Gastroesophageal sphincter (tissue), 3 donors: ENCODE results near the gene SAT2.

Experiments used
- CTCF ChIP-seq, 4 experiments: fragments of 200-600 bp in 2 of 4; fragments of 450-650 bp in 2 of 4; sonication (generic) in 1 of 4; IDR thresholded peaks; one replicate each; pipeline ENCODE4 v1.5.1; 2017 to 2019; ENCODE audit warnings: antibody characterized with exemption in 4 of 4, mild to moderate bottlenecking in 2 of 4, moderate library complexity in 2 of 4
- POLR2A ChIP-seq, 2 donors: fragments of 450-650 bp; IDR thresholded peaks; one replicate each; pipeline ENCODE4 v1.6.1; 2017; ENCODE audit warnings: antibody characterized with exemption in 2 of 2, mild to moderate bottlenecking in 2 of 2, moderate library complexity in 1 of 2
- POLR2AphosphoS5 ChIP-seq: sonication (generic); formaldehyde crosslinking; IDR thresholded peaks from one replicate; pipeline ENCODE4 v1.6.1; 2017; ENCODE audit warnings: antibody characterized with exemption

GRCh38 chr17:7591596-7591995 is 36.0 kb downstream of the SAT2 start:
- TF ChIP-seq CTCF (IDR thresholded peaks at IDR 0.05) (no peak), POLR2A (IDR thresholded peaks at IDR 0.05) (no peak), POLR2AphosphoS5 (no peak)
